Activated CD8-positive, alpha-beta memory T cell treated with anti-CD3 and anti-CD28 coated beads for 48 hours (primary cell): ENCODE measurements around the gene NPBWR2.
"Not testable (repeated sequence)": the region's sequence is repeated elsewhere in the genome, so short reads cannot be mapped to it uniquely, and the experiment has no call there.

Source experiments
- DNase-seq, 3 experiments: peaks; one replicate each; pipeline ENCODE4 v3.0.0-alpha.2; 2020; ENCODE audit warnings: low read depth in 2 of 3, low spot score in 2 of 3

Gene NPBWR2

DNA sequence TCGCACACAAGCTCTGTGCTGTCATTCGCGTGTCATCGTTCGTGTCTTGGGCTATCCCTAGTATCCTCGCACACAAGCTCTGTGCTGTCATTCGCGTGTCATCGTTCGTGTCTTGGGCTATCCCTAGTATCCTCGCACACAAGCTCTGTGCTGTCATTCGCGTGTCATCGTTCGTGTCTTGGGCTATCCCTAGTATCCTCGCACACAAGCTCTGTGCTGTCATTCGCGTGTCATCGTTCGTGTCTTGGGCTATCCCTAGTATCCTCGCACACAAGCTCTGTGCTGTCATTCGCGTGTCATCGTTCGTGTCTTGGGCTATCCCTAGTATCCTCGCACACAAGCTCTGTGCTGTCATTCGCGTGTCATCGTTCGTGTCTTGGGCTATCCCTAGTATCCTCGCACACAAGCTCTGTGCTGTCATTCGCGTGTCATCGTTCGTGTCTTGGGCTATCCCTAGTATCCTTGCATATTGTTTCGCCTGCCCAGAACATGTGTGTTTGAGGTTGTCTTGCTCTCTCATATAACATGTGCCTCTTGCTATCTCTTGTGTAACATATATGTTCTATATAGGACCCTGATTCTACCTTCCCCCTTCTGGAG lies 20.0 kb downstream of the NPBWR2 start:
- DNase-seq, result not testable (repeated sequence)

DNA sequence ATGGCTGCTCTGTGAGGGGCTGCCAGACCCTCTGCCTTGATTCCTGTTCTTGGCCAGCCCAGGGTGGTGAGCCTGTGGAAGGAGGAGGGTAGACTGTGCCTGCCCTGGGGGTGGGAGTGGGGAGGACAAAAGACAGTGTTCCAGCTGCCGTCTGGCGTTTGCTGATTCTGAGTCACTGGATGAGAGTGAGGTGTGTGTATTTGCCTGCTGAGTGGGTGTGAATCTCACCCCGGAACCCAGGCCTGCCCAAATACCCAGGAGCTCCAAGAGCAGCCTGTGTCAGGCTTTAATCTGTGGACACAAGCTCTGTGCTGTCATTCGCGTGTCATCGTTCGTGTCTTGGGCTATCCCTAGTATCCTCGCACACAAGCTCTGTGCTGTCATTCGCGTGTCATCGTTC lies 20.6 kb downstream of the NPBWR2 start:
- DNase-seq, result no peak

DNA sequence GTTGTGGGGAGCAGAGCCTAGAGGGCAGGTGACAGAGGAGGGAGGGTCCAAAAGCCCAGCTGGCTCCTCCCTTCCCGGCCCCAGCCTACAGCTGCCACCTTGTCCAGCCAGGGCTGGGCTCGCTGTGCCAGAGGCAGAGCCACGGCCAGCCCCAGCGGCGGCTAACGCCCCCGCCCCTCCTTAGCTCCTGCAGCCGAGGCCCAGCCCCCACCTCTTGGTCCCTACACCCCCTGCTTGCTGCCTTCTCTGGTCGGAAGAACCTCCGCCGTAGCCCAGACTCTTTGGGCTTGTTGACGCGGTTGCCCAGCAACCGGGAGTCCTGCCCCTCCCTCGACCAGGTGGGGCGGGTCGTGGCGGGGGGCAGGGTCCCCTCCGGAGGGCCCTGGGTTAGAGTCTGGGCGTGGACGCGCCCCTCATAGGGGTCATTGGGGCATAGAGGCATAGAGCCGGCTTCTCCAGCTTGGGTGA lies 22.6 kb downstream of the NPBWR2 start:
- DNase-seq, result no peak

DNA sequence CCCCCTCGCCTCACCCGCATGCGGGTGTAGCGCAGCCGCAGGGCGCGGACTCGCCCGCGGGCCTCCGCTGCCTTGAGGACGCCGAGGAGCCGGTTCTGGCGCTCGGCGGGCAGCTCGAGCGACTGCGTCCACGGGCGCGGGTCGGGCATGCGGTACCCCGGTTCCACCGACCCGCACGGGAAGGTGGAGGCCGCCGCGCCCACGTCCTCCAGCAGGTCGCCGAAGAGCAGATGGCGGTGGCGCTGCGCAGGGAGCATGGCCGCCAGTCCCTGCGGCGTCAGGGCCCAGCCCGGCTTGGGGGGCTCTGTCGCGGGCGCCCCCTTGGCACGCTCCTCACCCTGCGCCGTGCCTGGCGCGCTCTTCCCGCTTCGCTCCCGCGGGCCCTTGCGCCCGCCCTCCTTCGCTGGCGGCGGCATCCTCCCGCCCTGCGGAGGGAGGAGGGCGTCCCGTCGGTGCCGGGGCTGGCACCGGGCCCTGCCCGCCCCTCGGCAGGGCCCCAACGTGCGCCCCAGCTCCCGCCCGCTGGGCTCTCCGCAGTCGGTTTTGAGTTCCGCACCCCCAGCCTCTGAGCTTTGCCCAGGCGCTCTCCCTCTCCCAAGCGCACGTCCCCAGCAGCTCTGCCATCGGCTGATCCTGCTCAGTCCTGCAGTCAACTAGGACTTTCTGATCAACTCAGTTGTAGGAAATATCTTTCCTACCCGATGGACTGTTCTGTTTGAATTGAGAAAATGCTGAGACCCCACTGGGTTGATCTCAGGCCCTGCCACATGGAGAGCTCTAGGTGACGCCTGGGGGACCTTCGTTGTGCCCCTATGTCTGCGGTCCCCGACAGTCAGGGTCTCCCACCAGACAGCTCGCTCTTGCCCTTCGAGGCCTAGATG lies 23.3 kb downstream of the NPBWR2 start, which contains the start of gene LKAAEAR1:
Gene LKAAEAR1 (minus strand): TSS at position 595 of the 881 bp plus-strand sequence. CDS start 179 bp downstream, at position 416.
- DNase-seq, result no peak

DNA sequence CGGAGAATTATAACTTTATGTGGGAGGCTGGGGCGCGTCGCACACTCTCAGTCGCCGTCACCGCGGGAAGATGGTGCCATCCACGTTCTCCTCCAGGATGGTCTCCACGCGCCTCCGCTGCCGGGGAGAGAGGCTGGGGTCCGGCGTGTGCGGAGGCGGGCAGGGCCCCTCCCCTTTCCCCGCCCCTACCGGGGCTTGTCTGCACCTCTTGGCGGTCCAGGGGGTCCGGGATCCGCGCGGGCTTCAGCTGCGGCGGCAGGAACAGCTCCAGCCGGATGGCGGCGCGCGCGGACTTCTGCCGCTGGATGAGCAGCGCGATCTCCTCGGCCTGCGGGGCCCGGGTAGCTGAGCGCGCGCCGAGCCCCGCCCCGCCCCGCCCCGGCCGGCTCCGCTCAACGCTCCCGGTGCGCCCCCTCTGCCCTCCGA lies 24.0 kb downstream of the NPBWR2 start:
- peak in 1 of 3 experiments; percentile 36 for DNase-seq

DNA sequence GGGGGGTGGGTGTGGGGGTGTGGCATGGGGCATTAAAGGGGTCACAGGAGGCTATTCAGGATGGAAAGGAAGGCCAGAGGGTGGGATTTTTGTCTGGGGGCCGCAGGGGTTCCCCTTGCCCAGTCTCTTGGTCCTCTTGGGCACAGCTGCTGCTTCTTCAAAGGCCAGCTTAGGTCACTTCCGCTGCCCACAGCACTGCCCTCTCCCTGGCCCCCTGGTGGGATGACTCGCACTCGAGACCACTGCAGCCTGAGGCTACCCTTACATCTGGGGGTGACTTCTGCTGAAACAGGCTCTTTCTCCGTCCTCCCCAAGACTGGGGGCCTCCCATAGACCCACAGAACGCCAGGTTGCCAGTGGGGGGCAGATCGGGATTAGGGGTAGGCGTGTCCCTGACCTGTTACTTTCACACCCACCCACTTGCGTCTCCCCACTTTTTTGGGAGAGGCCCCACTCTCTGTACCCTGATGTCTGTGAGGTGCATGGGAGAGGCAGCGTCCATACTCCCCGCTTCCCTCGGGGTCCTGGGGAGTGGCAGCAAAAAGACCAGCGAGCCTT lies 24.5 kb downstream of the NPBWR2 start:
- DNase-seq, result no peak

DNA sequence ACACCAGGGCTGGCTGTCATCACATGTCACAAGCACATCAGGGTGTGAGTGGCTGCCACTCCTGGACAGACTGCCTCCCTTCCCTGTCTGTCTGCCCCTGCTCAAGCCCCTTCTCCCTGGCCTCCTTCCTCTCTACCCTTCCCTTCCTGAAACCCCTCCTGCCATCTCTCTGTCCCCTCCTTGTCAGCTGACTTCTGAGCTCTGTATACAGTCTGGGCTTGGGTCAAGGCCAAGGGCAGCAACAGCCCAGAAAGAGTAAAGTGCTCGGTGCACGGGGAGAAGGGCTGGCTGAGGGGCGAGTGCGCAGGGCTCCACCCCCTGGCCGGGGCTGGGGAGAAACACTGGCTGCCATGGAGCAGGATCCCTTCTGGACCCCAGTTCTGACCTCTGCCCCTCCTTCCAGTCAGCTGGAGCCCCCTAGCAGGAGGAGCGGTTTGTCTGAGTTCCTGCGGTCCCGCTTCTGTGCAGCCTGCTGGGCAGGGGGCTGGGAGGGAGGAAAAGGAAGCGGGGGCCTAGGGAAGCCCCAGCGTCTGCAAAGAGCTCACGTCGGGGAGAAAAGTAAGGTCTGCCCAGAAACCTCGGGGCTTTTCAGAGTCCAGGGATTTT lies 25.1 kb downstream of the NPBWR2 start:
- DNase-seq, result no peak

DNA sequence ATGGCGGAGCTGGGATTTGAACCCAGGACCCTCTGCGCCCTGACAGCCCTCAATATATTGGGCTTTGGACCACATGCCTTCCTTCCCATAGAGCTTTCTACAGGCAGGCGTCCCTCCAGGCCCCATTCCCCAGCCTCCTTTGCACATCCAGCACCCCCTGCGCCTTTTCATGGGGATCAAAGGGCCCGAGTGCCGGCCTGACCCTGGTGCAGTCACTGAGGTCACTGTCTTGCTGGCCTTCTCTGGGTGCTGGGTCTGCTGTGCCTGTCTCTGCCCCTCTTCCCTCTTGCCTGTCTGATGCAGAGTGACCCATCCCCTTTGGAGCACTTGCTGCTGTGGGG lies 25.8 kb downstream of the NPBWR2 start:
- no peak for DNase-seq

DNA sequence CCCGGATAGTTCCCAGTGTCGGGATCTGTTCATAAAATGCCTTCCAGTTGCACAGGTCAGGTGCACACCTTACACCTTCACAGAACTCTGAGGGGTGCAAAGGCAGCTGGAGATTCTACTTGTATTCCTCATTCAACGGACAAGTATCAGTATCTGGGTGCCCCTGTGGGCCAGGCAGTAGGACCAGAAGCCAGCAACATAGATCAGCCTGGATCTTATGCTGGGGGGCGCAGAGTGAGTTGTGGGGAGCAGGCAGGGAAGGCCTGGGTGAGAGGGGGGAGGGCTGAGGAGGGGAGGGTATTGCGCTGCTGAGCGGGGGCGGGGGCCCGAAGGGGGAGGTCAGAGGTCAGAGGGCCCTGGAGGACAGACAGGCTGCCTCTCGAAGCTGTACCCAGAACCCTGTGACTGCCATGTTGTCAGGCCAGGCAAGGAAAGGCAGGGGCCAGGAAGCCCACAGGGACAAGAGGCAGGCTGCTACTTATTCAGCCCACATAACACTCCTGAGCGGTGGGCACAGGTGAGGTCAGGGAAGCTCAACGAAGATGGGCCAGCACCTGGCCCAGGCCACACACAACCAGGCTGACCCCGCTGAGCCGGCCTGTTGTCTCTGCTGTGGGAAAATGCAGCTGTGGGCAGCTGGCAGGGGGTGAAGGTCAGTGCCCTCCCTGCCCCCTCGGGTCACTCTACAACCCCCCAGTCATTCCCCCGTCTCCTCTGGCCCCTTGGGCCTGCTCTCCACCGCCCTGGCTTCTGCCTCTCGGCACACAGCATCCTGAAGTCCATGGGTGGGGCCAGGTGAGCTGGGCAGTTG lies 26.3 kb downstream of the NPBWR2 start:
- no peak for DNase-seq

DNA sequence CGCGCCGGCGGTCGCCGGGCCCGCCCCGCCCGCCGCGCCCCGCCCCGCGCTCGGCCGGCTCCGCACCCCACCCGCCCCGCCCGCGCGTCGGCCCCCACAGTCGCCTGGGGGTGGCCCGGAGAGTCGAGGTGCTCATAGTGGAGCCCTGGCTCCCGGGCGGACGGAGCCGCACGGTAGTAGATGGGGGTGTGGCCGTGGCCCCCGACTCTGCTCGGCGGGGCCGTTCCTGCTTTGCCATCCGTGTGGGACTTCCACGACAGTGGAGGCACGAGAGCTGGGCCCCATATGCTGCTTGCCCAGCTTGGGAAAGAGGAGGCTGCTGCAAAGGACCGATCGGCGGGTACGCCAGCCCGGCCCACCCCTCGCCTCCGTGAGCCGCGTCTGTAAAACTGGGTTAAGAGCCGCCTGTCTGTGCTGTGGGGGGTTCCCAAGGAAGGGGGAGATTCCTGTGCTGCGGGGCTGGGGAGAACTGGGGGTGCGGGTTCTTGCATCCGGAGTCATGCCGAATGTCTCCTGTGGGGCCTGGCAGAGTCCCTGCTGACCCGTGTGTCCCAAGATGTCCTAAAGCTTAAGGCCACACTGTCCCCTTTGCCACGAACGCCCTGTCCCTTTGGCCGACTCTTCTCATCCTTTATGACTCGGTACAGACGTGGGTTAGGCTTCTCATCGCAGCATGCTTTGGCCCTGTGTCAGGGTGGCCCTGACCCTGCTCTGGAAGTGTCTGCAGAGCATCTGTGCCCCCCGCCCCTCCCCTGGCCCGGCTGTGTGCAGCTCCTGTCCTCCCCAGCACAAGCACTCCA lies 27.2 kb downstream of the NPBWR2 start, which contains the start of gene OPRL1:
Gene OPRL1 (plus strand): TSS at position 70 of the 800 bp plus-strand sequence. CDS start 12,639 bp downstream, outside the sequence.
- DNase-seq, result no peak

DNA sequence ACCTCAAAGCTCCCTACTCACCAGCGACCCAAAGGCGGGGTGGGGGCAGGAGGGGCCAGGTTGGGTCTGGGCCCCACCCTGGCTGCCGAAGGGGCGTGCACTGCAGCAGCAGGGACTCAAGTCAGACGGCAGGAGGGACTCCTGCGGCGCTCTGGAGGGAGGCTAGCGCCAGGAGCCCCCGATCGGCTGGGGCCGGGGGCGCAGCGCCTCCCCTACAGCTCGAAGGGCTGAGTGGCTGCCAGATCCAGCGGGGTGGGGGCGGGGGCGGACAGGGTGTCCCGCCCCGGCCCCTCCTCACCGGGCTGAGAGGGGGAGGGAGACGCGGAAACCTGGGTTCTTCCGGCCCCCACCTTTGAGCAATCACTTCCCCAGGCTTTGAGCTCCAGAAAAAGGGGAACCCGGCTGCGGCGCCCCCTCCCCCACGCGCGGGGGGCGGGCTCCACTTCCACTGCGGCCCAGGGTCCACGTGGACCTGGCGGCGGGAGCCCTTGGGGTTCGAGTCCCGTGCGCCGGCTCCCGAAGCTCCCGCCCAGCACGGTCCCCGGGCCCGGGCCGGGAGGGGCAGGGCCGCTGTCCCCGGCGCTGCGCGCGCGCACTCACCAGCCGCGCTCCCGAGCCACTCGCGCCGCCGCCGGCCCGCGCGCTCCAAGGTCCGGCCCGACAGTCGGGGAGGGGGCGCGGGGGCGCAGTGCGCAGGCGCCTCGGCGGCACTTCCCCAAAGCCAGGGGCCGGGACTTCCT lies 27.9 kb downstream of the NPBWR2 start, which contains the start of gene RGS19:
Gene RGS19 (minus strand): TSS at position 246 of the 740 bp plus-strand sequence. CDS start 2,632 bp downstream, outside the sequence.
- DNase-seq, result peak in 1 of 3 experiments; percentile 59

DNA sequence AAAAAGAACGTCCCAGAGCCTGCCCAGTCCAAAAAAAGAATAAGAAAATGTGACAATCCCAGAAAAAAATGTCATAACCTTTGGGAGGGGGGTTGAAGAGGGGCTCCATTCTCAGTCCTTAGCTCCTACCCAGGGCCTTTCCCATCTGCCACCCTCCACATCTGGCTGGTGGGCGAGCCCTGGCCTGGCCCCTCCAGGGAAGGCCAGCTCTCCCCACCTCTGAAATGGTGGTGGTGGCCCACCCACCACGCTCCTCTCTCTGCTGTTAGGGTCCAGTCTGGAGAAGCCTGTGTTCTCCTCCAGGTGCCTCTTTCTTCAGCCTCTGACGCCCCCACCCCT lies 28.5 kb downstream of the NPBWR2 start:
- DNase-seq, result no peak

DNA sequence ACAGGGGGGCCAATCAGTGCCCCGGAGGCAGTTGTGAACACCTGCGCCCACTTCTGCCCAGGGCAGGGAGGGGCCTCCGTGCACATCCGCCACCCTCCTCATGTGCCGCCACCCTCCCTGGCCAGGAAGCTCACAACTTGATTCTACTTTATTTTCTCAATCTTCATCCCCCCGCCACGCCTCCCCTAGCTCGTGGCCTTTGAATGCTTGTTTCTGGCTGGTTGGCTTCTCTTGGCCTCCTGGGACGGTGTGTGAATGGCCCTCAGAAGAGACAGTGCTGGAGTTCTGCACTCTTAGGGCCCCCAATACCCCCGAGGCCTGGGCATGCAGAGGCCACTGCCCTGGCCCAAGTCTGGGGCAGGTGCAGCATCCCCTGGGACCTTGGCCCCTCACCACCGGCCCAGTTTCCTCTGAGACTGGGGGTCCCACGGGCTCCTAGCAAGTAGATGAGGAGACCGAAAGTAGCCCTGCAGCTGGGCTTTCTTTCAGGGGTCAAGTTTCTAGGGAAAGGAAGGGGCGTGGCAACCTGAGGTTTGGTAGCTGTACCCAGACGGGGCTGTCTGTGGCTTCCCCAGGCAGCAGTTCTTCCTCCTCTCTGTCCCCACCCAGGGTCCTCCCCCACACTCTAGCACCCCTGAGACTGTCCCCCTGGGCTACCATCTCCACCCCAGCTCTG lies 29.4 kb downstream of the NPBWR2 start:
- no peak for DNase-seq

DNA sequence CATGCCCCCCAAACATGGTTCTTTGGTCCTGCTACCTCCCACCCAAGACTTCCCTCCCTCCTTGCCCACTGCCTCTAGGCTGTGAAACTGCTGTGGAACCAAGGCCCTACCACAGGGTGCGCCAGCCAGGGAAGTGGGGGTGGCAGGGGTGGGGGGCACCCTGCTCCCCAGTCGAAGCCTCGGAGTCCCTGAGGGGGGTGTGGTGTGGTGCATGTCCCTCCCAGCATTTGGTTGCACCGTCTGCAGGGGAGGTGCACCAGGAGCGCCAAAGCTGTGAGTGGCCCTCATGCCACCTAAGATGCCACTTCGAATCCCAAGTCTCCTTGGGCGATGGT lies 29.9 kb downstream of the NPBWR2 start:
- DNase-seq, result no peak

DNA sequence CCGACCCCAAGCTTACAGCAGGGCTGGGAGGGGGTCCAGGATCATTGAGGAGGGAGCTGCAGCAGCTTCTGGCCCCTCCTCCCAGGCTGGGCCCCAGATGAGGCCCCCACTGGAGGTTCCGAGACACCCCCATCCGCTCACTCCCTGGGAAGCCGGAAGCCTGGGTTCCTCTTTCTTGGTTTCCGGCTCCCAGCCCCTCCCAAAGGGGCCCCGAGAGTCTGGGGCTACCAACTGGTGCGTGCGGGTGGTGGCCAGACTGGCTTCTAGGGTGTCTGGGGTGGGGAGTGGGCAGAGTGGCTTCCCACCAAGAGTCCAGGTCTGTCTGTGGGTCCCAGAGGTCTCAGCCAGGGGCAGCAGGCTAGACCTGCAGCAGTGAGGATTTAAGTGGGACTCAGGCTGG lies 30.3 kb downstream of the NPBWR2 start:
- DNase-seq, result no peak

DNA sequence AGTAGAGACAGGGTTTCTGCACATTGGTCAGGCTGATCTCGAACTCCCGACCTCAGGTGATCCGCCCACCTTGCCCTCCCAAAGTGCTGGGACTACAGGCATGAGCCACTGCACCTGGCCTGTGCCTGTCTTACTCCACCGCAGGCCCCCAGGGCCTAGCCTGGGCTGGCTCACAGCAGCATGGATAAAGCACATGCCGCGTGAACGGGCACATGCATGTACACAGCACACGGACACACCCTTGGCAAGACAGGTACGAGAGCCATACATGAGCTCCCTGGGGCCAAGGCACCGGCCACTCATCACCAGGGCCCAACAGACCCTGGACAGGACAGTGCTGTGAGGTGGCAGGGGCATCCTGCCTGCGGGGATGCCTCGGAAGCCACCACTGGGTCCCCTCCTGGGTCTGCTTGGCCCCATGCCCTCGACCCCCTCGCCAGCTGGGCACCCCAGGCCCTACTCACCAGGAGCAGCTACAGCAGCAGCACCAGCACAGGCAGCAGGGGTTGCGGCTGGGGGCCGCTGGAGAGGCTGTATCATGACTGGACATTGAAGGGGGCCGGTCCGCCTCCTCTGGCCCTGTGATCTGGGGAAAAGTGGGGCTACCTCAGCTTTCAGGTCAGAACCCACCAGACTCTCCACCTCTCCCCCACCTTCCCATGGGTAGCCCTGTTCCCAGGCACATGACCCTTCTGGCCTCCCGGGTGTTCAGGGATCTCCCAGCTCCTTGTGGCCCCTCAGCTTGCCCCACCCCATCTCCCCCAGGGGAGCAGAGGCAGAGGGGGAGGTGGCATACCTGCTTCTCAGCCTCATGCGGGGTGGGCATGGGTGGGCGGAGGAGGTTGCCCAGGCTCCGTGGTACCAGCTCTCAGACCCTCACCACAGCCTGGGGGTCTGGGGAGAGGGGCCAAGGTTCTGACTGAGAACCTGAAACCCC lies 31.0 kb downstream of the NPBWR2 start:
- no peak for DNase-seq

DNA sequence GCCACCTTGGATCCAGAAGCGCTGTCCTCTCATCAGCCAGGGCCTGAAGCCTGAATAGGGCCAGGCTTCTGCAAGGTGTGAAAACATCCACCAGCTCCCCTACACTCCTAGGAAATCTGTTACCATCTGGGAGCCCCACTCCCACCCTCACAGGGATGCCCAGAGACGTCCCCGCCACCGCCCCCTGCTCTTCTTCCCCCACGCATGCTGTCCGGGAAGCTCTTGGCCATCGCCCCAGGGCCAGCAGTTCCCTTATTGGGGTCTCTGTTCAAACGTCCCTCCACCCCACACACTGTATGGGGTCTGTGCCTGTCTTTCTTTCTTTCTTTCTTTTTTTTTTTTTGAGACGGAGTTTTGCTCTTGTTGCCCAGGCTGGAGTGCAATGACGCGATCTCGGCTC lies 31.8 kb downstream of the NPBWR2 start:
- no peak for DNase-seq

DNA sequence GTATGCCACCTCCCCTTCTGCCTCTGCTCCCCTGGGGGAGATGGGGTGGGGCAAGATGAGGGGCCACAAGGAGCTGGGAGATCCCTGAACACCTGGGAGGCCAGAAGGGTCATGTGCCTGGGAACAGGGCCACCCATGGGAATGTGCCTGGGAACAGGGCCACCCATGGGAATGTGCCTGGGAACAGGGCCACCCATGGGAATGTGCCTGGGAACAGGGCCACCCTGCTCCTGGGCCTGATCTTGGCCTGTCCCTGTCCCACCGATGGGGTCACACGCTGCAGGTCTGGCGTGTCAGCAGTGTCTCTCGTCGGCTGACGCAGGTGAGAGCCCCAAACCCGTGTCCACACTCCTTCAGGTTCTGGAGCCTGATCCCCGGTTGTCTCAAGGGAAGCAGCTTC lies 32.4 kb downstream of the NPBWR2 start:
- no peak for DNase-seq
